GM18517 (cell line): ENCODE measurements around the gene SMU1.
"Not testable (repeated sequence)": the region's sequence is repeated elsewhere in the genome, so short reads cannot be mapped to it uniquely, and the experiment has no call there.

Experiments
- ATAC-seq: cut with Tn5 transposase; IDR thresholded peaks from one replicate; pipeline ENCODE4 v1.9.1; 2021; ENCODE audit warnings: mild to moderate bottlenecking, moderate library complexity; ENCODE audit not compliant: unreplicated experiment

Gene SMU1

DNA sequence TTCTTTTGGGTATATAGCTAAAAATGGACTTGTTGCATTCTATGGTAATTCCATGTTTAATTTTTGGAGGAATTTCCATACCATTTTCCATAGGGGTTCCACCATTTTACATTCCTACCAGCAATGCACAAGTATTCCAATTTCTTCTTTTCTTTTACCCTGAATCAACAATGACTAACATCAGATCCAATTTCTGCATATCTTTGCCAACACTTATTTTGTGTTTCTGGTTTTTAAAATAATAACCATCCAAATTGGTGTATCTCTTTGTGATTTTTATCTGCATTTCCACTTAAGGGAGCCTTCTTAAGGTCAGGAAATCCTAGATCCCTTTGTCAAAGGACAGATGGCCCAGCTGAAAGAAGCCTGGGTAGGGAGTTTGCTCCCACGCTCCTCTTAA lies 29.5 kb upstream of the SMU1 start:
- ATAC-seq = no peak

GRCh38 chr9:33105504-33105903 lies 29.0 kb upstream of the SMU1 start:
- no peak for ATAC-seq

DNA sequence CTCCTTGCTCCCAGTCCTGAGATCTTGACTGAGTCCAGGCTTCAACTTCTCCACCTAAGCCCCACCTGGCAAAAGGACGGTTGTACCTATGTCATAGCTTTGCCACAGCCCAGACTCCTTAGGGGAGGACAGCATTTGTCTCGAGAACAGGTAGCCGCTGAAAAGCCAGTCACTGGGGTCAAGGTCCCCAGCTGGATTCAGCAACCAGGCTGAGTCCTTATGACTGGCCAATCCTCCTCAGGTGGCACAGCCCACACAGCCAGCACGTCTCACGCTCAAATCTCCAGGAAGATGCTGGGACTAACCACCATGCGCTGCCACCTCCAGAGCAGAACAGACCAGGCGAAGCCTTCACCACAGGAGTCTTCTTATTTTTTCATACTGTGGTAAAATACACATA lies 27.9 kb upstream of the SMU1 start:
- ATAC-seq = no peak

DNA sequence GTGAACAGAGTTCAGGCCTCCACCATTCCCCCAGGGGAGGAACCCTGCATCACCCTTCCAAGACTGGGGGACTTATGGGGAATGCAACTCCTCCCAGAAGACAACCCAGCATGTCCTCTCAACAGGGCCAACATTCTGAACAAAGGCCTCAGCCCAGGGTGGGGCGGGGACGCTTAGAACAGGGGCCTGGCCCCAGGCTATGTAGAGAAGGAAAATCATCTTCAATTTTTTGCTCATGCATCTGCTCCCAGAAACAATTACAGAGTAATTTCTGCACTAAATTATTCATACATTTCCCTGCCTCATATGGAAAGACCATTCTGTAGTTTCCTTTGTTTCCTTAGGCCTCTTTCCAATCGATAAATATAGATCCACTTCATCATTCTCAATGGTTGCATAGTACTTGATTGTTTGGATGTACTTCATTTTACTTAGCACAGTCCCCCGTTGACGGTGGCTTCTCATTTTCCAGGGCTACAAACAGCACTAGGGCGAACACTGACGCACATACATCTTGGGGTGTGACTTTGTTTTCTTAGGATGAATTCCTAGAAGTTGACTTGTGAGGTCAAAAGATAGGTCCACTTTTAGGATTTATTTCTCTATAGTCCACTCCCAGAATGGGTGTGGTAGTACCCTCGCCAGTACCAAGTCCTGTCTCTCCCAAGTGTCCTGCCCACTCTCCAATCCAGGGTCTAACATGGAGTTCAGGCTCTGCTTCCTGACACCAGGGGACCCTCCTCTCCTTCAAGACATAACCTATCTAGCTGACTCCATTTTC lies 27.2 kb upstream of the SMU1 start:
- no peak for ATAC-seq

DNA sequence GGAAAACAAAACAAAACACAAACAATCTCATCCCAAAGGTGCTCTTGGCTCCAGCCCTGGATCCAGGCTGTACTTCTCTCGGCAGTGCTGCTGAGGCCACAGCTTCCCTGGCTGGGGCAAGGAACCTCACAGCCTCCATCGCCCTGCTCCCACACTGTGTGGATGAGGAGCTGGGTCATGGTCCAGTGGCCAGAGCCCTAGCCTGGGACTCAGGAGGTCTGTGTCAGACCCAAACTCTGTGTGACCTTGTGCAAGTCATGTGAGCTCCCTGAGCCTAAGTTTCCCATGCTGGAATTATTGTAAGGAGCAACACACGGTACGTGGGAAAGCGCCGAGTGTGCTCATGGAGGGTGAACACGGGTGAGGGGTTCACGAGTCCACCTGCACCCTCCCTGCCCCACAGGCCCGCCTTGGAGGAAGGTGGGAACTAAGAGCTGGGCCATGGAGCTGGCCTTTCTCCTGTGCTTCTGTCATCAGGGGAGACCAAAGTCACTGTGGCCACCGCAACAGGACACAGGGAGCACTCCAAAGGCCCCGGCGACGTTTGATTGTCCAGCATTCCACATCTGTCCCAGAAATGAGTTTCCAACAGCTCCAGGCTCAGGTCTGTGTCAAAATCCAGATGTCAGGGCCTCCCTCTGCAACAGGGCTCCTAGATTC lies 26.2 kb upstream of the SMU1 start:
- ATAC-seq = no peak

GRCh38 chr9:33101104-33101951 lies 24.9 kb upstream of the SMU1 start:
- no peak for ATAC-seq

GRCh38 chr9:33099754-33100153 lies 23.3 kb upstream of the SMU1 start:
- no peak for ATAC-seq

GRCh38 chr9:33097192-33097591 lies 20.7 kb upstream of the SMU1 start:
- ATAC-seq = no peak

DNA sequence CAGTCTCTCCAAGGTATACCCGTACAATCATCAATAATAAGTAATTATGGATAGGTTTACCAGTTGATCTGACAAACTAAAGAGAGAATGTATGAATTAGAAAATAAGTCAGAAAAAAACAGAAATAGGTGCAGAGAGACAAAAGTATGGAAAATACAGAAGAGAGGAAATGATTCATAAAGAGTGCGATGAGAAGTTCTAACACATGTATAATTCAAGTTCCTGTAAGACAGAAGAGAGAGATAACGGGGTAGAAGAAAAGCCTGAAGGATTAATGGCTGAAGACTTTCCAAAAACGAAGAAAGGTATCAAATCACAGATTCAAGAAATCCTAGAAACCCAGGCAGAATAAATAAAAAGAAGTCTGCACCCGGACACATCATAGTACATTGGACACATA lies 16.2 kb upstream of the SMU1 start:
- no peak for ATAC-seq

DNA sequence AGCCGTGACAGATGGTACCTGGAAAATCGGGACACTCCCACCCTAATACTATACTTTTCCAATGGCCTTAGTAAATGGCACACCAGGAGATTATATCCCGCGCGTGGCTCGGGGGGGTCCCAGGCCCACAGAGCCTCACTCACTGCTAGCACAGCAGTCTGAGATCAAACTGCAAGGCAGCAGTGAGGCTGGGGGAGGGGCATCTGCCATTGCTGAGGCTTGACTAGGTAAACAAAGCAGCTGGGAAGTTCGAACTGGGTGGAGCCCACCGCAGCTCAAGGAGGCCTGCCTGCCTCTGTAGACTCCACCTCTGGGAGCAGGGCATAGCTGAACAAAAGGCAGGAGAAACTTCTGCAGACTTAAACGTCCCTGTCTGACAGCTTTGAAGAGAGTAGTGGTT lies 9.2 kb upstream of the SMU1 start:
- ATAC-seq = not testable (repeated sequence)

DNA sequence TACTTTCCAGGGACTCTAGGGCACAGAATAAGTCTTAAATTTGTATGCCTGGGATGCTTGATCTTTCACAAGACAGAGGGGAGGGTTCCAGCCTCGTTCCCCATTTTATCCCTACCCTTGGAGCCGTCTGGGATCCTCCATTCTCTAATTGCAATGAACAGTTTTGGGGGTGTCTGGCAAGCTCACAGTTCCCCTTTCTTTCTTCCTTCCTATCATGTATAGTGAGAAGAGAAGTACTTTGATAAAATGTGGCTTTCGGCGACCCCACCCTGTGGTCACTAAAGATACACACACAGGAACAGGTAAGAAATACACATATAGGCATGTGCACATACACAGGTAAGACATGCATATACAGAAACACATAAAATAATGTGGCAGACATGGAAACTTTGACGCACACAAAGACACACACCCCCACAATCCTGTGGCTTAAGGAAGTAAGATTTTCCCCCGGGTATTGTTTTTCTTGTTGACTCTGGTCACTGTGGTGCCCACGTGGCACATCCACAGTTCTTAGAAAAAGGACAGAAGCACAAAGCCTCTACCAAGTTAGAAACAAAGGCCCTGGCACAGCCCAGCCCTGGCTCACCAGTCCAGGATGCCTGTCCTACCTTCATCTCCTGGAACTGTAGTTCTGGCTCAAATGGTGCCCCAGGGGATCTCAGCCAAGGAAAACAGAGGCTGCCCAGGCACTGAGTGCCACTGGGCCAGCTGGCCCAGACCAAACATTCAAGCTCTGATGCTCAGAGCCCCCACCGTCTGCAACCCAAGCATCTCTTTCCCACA lies 6.3 kb upstream of the SMU1 start:
- no peak for ATAC-seq

- ATAC-seq = no peak
Observed at GRCh38 chr9:33082128-33082527, 5.7 kb upstream of the SMU1 start.

DNA sequence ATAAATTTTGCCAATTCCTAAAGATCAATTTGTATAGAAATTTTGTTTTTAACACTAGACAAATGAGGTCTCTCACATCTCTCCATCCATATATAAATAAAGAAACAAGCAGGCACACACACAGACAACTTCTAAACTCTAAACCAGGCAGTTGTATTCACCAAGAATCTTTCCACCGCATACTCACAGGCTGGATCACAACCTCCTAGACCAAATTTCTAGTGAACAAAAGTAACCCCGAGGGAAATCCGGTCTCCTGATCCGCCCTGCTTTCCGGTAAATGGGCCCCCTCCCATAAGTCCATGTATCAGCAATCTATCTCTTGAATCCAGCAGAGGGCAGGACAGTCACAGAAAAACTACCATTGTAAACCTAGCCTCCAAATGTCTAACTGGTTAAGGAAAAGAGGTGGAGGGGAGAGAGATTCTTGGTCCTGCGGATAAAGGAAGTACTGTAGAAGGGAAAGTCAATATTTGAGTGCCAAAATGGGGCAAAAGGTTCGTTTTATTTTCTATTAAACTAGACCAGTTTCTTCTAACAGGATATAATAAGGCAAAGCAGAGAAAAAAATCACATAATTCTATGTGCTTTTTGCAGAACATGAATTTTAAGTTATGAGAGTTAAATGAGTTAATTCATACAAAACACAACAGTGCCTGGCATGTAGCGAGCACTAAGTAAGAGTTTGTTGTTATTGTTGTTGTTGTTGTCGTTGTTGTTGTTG lies 4.8 kb upstream of the SMU1 start:
- peak; percentile 57 for ATAC-seq

GRCh38 chr9:33080534-33080933 lies 4.1 kb upstream of the SMU1 start:
- no peak for ATAC-seq

DNA sequence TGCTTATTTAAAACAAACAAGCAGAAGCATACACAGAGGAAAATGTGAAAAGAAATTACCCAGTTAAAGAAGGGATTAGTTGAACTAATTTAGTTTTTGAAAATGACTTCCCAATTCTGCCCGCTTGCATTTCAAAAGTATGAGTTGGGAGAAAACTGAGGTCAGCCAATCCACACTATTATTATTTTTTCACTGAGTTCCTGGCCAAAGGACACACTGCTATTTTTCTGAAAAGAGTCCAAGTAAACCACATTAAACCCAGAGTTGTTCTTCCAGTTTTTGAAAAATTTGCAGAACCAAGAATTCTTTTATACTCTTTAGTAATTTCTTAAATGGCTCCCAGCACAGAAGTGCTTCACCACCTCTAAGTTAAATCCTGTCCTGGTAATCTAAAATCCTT lies 7.5 kb downstream of the SMU1 start:
- no peak for ATAC-seq

DNA sequence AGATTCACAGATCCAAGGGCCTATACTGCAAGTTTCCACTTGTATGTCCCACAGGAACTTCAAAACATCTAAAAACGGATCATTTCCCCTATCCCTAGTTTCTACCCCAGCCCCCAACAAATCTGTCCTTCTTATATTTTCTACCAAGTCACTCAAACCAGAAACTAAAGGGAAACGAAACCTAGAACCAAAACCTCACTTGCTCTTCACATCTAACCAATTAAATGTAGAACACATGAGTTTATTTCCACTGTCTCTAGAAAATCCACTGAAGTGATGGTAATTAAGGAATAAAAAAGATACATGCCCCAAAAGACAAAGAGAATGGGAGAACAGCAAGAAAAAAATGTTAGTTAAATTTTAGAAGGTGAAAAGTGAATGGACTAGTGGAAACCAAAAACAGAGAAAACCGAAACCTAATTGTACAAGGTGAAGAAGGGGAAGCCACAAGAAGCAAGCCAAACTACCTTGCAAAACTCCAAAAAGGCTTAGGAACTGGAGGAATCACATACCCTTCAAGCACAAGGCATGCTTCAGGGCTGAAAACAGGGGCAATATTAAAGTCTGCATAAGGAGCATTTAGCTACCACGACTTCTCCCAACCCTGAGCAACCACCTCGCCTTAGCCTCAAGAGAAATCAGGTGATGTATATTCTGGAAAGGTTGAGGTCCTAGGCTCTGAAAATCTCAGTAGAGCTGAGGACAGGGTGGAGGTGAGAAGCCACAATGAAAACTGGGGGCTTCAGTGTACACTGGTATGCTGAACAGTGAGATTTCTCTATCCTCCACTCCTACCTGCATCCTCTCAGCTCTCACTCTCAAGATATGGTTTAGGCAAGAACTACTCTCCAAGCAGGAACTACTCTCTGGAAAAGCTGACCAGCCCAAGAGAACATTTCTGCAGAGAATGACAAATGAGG lies 11.1 kb downstream of the SMU1 start:
- ATAC-seq = peak; percentile 69

DNA sequence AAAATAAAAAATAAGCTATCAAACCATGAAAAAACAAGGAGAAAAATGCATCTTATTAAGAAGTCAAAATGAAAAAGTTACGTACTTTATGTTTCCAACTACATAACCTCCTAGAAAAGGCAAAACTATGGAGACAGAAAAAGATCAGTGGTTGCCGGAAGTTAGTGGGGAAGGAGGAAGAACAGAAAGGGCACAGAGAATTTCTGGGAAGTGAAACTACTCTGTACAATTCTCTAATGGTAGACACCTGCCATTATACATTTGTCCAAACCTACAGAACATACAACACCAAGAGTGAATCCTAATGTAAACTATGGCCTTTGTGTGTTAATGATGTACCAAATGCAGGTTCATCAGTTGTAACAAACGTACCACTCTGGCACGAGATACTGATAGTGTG lies 25.3 kb downstream of the SMU1 start:
- ATAC-seq = no peak

GRCh38 chr9:33049680-33050361 lies 26.7 kb downstream of the SMU1 start:
- peak; percentile 68 for ATAC-seq

DNA sequence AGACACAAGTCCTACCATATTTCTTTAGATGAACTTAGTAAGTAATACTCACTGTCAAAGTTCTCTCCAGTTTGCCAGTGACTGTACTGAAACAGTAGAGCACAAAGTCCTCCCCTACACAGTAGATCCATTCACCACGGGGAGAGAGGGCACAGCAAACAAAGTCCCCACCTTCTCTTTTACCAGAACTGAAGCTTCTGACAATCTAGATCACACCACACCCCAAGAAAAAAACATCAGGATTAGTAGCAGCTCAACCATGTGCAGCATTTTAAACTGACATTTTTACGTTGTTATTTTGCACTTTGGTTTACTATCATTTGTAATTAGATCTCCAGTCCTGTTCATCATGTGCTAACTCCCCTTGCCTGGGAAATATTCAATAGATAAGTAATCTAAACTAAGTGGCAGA lies 28.4 kb downstream of the SMU1 start:
- no peak for ATAC-seq
